H1 (cell line): ENCODE results near the gene BIN2. TPM values are rescaled to one million over a fixed set of nuclear protein-coding genes. Genes with fewer than 3 reads are reported as not detected.

Experiments used
- ATF2 ChIP-seq: IDR thresholded peaks from 2 replicates; pipeline ENCODE4 v1.6.1; 2012; ENCODE audit warnings: low read length, inconsistent platforms
- BRCA1 ChIP-seq: IDR thresholded peaks from 2 replicates; pipeline ENCODE4 v1.6.1; 2012; ENCODE audit warnings: low read depth, low read length, improper control_type of control experiment
- E2F6 ChIP-seq: IDR thresholded peaks from 2 replicates; pipeline ENCODE4 v1.6.1; 2012; ENCODE audit warnings: inconsistent platforms
- EGR1 ChIP-seq: IDR thresholded peaks from 2 replicates; pipeline ENCODE4 v1.6.1; 2011; ENCODE audit warnings: low read depth, low read length, borderline replicate concordance
- JUN ChIP-seq: IDR thresholded peaks from 2 replicates; pipeline ENCODE4 v1.6.1; 2011; ENCODE audit warnings: low read depth, mild to moderate bottlenecking, improper control_type of control experiment, low read length
- RBBP5 ChIP-seq: IDR thresholded peaks from 2 replicates; pipeline ENCODE4 v1.7.1; 2012; ENCODE audit warnings: low read depth, mild to moderate bottlenecking, inconsistent platforms, low read length, moderate library complexity, borderline replicate concordance
- RXRA ChIP-seq: IDR thresholded peaks from 2 replicates; pipeline ENCODE4 v1.6.1; 2011; ENCODE audit warnings: low read depth, mild to moderate bottlenecking, low read length, moderate library complexity; ENCODE audit not compliant: insufficient read depth
- polyA plus RNA-seq, 7 experiments: library from polyadenylated mRNA; depleted of rRNA in 3 of 7; stranded (reverse) in 5 of 7; unstranded in 2 of 7; fragments of >200 nt in 5 of 7; fragments of 200-250 nt in 2 of 7; gene quantifications; 1 replicate in 5 of 7; 2 replicates in 1 of 7; 4 replicates in 1 of 7; pipeline versions ENCODE4 v1.2.1 to v1.2.3, GENCODE V29; 2011 to 2013; ENCODE audit warnings: missing spikeins in 2 of 7, mixed read lengths in 2 of 7
- total RNA-seq: library from RNA; stranded (reverse); fragmentation: NEBNext Ultra II Directional; extraction: Animal tissue kit (Norgen Biotek cat#: 25700); gene quantifications from 2 replicates; pipeline ENCODE4 v1.2.1, GENCODE V29; 2021

BIN2 gene
- total and polyA plus RNA-seq, 2 of the 8 experiments (the other 6 are each of a cell fraction or from before 2014, with no cell fraction given) = not detected

GRCh38 chr12:51343201-51343600, 19.2 kb upstream of the BIN2 start (continued):
- no peak for TF ChIP-seq E2F6
- no peak for TF ChIP-seq RBBP5
- TF ChIP-seq ATF2 = no peak
- no peak for TF ChIP-seq BRCA1
- TF ChIP-seq EGR1 = no peak
- TF ChIP-seq JUN = no peak
- no peak for TF ChIP-seq RXRA
